ENCODE data around the gene VAT1.
"Not testable (repeated sequence)": the region's sequence is repeated elsewhere in the genome, so short reads cannot be mapped to it uniquely, and the experiment has no call there.

VAT1 gene

GRCh38 chr17:43003542-43004172 lies 18.5 kb downstream of the VAT1 start:
- no peak for DNase-seq

- not testable (repeated sequence) for DNase-seq
Measured at GRCh38 chr17:43000894-43001293, 21.3 kb downstream of the VAT1 start.

- DNase-seq, result no peak
Measured at GRCh38 chr17:42999003-42999525, 23.1 kb downstream of the VAT1 start.

- DNase-seq, result peak; percentile 98 to 99
Measured at GRCh38 chr17:42997984-42998938, 23.9 kb downstream of the VAT1 start, which contains the start of gene RPL27. RPL27 (plus strand) TSS chr17:42998419; CDS start chr17:42998751, 332 bp downstream.

- DNase-seq, result no peak
Measured at GRCh38 chr17:42997390-42997983, 24.7 kb downstream of the VAT1 start.

- not testable (repeated sequence) for DNase-seq
Measured at GRCh38 chr17:42993913-42994312, 28.3 kb downstream of the VAT1 start.

GRCh38 chr17:42992872-42993271 lies 29.3 kb downstream of the VAT1 start:
- DNase-seq, result no peak

GRCh38 chr17:42991471-42991870 lies 30.7 kb downstream of the VAT1 start:
- DNase-seq, result no peak

GRCh38 chr17:42989726-42990652 lies 32.2 kb downstream of the VAT1 start:
- DNase-seq, result no peak

GRCh38 chr17:42989141-42989540 lies 33.0 kb downstream of the VAT1 start:
- no peak for DNase-seq

GRCh38 chr17:42985225-42985624 lies 37.0 kb downstream of the VAT1 start:
- DNase-seq, result no peak

- no peak for DNase-seq
Measured at GRCh38 chr17:42982266-42982665, 39.9 kb downstream of the VAT1 start.

GRCh38 chr17:42980766-42981397 lies 41.3 kb downstream of the VAT1 start:
- no peak for DNase-seq

- peak; percentile 71 to 86 for DNase-seq
Measured at GRCh38 chr17:42980274-42980765, 41.9 kb downstream of the VAT1 start, which contains the start of gene RUNDC1. RUNDC1 (plus strand) TSS chr17:42980565; CDS start chr17:42980577, 12 bp downstream.

- peak in 1 of 2 experiments; percentile 35 for DNase-seq
Measured at GRCh38 chr17:42979511-42980273, 42.5 kb downstream of the VAT1 start, which contains the start of gene PTGES3L. PTGES3L (minus strand) TSS chr17:42980080; CDS start chr17:42980053, 27 bp downstream.

GRCh38 chr17:42975701-42976100 lies 46.5 kb downstream of the VAT1 start:
- DNase-seq, result not testable (repeated sequence)

- no peak for DNase-seq
Measured at GRCh38 chr17:42975265-42975664, 46.9 kb downstream of the VAT1 start.

GRCh38 chr17:42973323-42973722 lies 48.9 kb downstream of the VAT1 start:
- not testable (repeated sequence) for DNase-seq

GRCh38 chr17:42971589-42971988 lies 50.6 kb downstream of the VAT1 start:
- DNase-seq, result no peak

- no peak for DNase-seq
Measured at GRCh38 chr17:42969001-42969581, 53.1 kb downstream of the VAT1 start.
